NCI-H510A (cell line): ENCODE data around the gene SLC44A5.

Experiments
- DNase-seq: peaks from one replicate; lab custom pipeline; 2025; lab: John Stamatoyannopoulos, UW

SLC44A5 gene

GRCh38 chr1:75174031-75174760, 436.7 kb downstream of the SLC44A5 start:
- no peak for DNase-seq

DNA sequence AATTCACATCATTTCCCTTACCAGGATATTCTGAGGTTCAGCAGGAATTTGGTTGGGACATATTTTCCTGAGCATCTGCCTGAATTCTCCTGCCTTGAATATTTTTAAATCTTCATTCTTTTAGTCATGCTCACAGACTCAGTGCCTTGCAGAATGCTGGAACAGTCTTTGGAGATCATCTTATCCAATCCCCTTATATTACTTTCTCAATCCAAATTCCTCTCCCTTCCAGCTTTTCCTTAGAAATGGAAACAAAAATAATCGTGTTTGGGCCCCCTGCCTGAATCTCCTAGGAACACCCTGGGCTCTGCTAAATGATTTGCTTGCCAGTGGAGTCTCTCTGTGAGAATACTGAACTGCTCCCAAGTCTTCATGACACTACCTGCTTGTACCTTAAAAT, 438.4 kb downstream of the SLC44A5 start:
- no peak for DNase-seq

- no peak for DNase-seq
Measured at GRCh38 chr1:75171876-75172275, 439.0 kb downstream of the SLC44A5 start.

DNA sequence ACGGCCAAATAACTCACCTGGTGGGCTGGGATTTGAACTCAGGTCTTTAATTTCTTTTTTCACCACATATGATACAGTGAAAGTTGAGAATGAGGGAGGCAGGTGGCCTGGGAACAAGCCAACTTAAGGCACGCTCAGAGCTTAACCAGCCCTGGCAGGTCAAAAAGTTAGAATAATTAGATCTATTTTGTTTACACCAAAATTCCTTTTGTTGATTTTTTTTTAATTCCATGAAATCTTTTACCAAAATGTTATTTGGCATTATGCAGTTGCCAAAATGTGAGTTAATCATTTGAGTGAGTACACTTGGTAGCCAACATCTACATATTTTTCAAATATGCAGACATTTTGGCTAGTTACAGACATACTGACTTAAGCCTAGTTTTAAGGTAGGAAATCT, 439.9 kb downstream of the SLC44A5 start:
- no peak for DNase-seq

DNA sequence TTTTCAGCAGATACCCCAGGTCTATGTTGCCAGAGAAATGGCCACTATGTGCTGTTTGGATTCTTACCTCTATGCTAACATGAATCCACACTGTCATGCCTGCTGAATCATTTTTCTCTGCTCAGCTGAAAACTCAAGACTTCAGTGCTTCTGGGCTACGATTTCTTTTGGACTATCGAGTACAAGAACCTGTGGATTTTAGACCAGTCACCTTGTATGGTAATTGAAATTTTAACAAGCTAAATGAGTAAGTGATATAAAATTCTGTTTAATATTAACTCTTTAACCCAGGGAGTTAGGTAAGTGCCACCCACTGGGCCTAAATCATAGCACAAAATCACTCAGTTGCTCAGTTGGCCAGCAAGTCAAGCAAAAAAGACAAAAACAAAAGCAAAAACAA, 440.9 kb downstream of the SLC44A5 start:
- no peak for DNase-seq

DNA sequence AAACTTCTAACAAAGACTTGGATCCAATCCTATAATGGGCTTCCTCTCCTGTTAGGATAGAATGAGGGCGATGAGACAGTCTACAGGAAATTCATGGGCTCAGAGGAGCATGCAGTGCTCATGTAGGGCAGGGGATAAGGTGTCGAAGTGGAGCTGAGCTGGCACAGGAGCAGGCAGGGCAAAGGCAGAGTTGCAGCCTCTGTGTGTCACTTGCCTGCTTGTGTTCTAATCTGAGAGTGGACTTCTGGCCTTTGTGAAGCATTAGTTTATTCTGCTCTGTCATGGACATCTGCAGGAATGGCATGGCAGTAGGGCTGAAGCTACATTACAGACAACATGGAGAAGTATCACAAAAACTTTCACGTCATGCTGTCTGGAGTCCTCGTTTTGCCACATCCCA, 444.1 kb downstream of the SLC44A5 start:
- no peak for DNase-seq

- DNase-seq = no peak
Measured at GRCh38 chr1:75165264-75165663, 445.6 kb downstream of the SLC44A5 start.

DNA sequence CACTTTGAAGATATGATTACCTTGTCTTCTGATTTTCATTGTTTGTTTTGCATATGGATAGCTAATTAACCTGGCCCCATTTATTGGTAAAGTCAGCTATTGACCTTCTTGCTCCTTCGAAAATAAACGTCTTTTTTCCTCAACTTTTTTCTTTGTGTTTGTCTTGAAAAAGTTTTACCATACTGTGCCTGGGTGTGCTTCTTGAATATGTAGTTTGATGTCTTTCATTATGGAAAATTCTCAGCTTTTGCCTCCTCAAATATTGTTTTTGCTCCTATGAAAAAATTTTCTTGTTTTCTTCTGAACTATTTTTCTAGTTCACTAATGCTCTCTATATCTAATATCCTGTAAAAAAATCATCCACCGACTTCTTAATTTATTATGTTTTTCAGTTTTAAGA, 451.8 kb downstream of the SLC44A5 start:
- no peak for DNase-seq
